ENCODE measurements around the gene EEPD1. TPM values are rescaled to one million over a fixed set of nuclear protein-coding genes. Genes with fewer than 3 reads are reported as not detected.
"Not testable (repeated sequence)": the region's sequence is repeated elsewhere in the genome, so short reads cannot be mapped to it uniquely, and the experiment has no call there.

Gene EEPD1
- total RNA-seq, 1 donor from 2014 or later, result 13.9 TPM

DNA sequence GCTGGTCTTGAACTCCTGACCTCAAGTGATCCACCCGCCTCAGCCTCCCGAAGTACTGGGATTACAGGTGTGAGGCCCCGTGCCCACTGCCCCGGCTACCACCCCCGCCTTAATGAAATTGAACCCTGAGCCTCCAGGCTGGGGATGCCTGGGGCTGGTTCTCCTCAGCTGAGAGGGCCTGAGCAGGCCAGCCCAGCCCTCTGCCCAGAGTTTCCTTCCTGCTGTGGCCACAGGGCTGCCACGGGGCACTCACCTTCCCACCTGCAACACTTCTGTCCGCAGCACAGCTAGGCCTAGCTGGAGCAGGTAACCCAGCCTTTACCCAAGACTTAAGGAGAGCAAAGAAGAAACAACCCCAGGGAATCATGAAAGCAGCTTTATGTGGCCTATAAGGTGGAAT is 158.5 kb downstream of the EEPD1 start:
- no peak for DNase-seq (ENCODE audit: low spot score in 2 of 2)
- FAIRE-seq, result no peak

DNA sequence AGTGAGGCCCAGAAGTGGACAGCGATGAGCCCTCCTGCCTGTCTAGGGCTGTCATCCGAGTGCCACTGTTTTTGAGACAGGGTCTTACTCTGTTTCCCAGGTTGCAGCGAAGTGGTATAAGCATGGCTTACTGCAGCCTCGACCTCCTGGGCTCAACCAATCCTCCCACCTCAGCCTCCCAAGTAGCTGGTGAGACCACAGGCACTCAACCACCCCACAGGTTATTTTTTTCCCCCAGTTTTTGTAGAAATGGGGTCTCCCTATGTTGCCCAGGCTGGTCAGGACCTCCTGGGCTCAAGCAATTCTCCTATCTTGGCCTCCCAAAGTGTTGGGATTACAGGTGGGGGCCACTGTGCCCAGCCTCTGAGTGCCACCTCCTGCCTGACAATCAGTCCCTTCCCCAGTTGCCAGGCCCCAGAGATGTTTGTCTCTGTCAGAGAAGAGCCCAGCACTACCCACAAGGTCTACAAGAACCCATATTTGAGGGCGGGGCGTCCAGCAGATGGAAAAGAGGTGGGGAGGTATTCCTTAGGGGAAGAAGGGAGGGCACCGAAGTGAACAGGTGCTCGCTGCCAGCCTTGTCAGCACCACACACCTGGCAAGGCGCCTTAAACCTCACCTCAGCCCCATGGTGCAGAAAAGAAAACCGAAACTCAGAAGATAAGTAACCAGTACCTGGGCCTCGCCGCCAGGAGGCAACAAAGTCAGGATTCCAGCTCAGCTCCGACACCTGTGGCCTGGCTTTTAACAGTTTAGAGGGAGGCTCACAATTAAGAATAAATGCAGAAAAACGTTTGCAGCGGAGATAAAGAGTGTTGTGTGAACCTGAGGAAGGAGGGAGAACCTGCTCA is 159.2 kb downstream of the EEPD1 start:
- DNase-seq (ENCODE audit: low spot score in 2 of 2) (no peak), FAIRE-seq (no peak)

DNA sequence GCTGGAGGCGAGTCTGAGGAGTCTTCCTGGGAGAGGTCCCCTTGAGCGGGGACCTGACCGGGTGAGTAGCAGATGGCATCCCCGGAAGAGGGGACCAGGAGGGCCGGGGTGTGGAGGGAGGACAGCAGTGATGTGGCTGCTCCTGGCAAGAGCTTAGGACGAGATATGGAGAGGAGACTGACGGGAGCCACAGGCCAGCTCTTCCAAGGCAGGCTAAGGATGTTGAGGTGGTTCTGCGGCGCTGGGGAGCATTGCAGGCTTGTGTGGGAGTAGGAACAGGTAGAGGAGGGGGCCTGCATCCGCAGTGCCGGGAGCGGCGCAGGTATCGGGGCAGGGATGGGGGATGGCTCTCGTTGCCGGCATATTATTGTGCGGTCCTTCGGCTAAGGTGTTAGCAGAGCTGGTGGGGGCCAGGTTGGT is 159.9 kb downstream of the EEPD1 start:
- DNase-seq (ENCODE audit: low spot score in 2 of 2) (no peak), FAIRE-seq (no peak)

DNA sequence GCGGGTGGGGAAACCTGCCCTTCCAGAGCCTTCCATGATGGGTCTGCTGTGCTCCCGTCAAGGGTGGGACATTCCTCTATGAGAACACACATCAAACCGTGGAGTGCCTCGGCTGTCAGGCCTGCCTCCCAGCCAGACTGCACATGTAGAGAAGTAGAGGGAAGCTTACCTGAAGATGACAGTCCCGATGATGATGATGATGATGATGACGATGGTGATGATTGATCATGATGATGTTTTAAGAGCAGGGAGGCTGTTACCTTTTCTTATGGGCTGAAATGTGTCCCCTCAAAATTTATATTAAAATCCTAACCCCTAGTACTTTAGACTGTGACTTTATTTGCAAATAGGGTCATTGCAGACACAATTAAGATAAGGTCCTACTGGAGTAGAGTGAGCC is 160.6 kb downstream of the EEPD1 start:
- FAIRE-seq (no peak), DNase-seq (ENCODE audit: low spot score in 2 of 2) (no peak)

DNA sequence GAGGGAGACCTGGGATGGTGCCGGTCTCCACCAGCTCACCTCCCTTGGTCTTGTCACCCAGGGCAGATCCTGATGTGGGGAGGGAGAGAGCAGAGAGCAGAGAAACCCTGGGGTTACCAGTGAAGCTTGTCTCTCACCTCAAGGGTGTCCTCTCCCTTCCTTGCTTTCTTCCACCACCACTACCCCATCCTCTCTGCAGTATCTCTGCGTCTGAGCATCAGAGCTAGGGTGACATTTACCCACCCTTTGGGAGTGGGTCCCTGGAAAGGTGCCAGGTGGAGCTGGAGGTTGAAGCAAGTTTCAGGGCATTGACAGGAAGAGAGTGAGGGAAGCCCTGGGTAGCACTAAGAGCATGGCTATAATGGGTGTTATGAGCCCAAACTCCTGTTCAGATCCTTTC is 161.4 kb downstream of the EEPD1 start:
- no peak for DNase-seq (ENCODE audit: low spot score in 2 of 2)

DNA sequence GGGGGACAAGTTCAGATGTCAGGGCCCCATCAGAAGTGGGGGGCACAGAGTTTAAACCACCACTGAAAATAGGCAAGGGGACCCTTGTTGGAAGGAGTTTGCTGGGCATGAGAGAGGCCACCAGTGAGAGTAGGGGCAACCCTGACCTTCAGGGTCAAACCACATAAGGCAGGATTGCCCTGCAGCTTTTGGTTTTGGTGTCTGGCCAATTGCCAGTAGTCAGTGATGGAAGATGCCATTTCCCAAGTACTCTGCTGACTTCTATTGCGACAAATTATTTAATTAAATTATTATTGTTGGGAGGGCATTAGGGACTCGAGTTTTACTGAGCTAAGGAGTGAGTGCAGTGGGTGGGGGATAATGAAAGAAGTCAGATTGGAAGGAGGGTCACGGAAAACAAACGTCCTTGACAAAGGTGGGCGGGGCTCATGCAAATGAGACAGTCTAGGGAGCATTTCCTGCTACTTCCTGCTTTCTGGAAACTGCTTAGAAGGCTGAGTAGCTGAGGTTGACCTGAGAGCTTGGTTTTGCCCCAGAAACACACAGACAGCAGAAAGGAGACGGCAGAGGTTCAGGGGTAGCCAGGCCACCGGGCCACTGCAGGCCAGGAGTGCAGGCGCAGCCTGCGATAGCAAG is 162.4 kb downstream of the EEPD1 start:
- DNase-seq (ENCODE audit: low spot score in 2 of 2) (no peak), FAIRE-seq (no peak)

More for the DNA sequence above, 161.4 kb downstream of the EEPD1 start:
- FAIRE-seq, result no peak

DNA sequence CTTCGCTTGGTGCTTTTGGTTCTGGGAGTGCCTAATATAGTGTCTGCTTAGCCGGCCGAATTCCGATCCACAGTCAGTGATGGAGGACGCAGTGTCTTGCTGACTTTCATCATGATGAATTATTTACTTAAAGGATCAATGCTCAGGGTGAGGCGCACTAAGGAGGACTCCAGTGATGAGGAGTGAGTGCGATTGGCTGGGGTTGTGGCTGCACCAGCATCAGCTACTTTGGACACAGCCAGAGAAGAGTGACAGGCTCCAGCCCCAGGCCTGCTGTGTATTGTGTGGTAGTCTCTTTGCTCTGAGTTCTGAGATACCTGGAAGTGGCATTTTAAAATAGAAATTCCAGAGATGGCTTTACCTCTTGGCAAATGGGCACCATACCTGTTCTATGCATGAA is 163.3 kb downstream of the EEPD1 start:
- DNase-seq (ENCODE audit: low spot score in 2 of 2) (no peak), FAIRE-seq (no peak)

DNA sequence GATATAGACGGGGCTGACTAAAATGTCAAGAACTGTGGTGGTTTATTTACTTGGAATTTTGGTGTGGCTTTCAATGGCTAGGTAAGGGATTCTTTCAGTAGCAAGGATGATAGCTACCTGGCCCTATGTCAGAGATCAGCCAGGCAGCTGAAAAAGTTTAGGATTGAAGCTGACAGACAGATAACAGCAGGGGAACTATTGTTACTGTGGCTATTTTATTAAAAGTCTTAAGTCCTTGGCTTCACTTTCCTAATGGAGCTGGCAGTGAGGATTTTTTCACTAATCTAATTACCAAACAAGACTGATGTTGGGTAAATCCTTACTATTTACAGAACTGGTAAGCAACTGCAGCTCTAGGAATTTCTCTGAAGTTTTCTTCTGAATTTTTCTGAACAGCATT is 164.2 kb downstream of the EEPD1 start:
- FAIRE-seq (no peak), DNase-seq (ENCODE audit: low spot score in 2 of 2) (no peak)

DNA sequence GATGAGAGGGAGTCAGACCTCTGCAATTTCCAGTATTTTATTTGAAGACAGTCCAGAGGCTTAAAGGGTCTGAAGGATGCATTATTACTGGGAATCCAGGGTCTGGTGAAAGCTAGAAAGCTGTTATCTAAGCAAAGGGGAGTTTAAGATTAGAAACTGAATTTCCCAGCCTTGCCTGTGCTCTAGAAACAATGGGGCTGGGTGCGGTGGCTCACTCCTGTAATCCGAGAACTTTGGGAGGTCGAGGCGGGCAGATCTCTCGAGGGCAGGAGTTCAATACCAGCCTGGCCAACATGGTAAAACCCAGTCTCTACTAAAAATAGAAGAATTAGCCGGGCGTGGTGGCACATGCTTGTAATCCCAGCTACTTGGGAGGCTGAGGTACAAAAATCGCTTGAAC is 165.1 kb downstream of the EEPD1 start:
- DNase-seq (ENCODE audit: low spot score in 2 of 2) (no peak), FAIRE-seq (no peak)

DNA sequence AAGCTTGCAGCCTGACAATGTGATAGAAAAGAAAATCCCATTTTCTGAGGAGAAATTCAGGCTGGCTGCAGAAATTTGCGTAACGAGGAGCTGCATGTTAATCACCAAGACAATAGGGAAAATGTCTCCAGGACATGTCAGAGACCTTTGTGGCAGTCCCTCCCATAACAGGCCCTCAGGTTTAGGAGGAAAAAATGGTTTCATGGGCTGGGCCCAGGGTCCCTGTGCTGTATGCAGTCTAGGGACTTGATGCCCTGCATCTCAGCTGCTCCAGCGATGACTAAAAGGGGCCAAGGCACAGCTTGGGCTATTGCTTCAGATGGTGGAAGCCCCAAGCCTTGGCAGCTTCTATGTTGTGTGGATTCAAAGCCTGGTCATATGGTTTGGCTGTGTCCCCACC is 168.2 kb downstream of the EEPD1 start:
- FAIRE-seq, result not testable (repeated sequence)

DNA sequence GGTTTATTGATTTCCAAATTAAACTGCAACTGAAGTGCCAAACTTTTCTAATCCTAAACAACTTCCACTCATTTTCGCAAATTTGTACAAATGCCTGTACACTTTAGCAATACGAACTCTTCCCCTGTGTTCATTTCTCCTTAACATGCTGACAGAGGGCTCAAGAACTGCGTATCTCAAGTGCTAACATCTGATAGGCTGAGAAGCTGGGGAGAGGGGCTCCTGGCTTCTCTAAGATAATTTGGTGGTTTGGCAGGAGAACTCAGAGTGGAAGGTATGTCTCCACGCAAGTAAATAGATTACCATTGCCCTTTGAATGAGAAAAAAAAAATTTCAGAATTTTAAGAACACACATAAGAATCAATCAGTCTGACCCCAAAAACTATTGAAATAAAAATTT is 183.3 kb downstream of the EEPD1 start:
- FAIRE-seq, result no peak

More for the DNA sequence above, 168.2 kb downstream of the EEPD1 start:
- DNase-seq (ENCODE audit: low spot score in 2 of 2), result not testable (repeated sequence)

DNA sequence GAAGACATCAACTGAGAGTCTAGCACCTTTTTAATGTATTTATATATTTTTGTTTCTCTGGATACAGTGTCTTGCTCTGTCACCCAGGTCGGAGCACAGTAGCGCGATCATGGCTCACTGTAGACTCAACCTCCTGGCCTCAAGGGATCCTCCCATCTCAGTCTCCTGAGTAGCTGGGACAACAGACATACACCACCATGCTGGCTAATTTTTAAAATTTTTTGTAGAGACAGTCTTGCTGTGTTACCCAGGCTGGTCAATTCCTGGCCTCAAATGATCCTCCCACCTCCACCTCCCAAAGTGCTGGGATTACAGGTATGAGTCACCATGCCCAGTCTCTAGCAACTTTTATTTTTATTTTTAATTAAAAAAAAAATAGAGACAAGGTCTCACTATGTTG is 185.2 kb downstream of the EEPD1 start:
- no peak for FAIRE-seq
- no peak for DNase-seq (ENCODE audit: low spot score in 2 of 2)

More for the DNA sequence above, 183.3 kb downstream of the EEPD1 start:
- DNase-seq (ENCODE audit: low spot score in 2 of 2), result no peak

DNA sequence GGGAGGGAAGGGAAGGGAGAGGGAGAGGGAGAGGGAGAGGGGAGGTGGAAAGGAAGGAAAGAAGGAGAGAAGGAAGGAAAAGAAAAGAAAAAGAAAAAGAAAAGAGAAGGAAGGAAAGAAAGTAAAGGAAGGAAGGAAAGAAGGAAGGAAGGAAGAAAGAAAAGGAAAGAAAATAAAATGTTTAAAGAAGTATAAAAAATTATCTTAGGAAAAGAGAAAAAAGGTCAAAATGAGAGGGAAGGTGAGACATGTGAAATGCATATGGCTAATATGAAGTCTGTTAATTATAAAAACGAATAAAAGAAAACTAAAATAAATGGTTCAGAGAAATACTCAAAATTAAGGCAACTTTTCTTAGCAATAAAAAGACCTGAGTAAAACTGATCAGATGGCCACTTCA is 190.5 kb downstream of the EEPD1 start:
- DNase-seq (ENCODE audit: low spot score in 2 of 2), result no peak
- no peak for FAIRE-seq

DNA sequence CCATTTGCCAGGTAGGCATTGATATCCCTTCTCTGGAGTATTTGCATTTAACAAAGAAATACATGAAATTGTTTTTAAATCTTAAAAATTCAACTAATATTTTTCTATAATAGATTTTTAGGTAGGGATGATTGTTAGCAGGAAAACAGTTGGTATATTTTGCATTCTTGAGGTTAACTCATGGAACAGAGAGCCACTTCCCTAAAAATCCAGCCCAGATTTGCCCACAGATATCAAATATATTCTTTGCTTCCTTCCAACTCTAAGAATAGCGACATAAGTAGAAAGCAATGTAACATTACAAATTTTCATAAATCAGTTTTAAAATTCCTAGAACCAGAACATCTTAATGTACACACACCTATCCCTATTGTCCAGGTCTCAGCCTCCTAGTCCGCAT is 191.6 kb downstream of the EEPD1 start:
- no peak for DNase-seq (ENCODE audit: low spot score in 2 of 2)

DNA sequence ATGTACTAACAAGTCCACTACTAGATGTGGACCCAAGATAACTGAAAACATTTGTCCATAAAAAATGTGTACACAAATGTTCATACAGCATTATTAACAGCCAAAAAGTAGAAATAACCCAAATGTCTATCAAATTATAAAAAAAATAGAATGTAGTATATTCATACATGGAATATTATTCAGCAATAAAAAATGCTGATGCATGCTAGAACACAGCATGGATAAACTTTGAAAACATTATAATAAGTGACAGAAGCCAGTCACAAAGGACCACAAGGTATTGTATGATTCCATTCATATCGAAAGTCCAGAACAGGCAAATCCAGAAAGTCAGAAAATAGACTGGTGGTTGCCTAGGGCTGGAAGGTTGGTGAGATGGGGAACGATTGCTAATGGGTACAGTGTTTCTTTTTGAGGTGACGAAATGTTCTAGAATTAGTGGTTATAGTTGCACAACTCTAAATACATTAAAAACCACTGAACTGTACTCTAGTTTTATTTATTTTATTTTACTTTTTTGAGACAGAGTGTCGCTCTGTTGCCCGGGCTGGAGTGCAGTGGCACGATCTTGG is 193.3 kb downstream of the EEPD1 start:
- no peak for FAIRE-seq
- DNase-seq (ENCODE audit: low spot score in 2 of 2), result no peak

More for the DNA sequence above, 191.6 kb downstream of the EEPD1 start:
- FAIRE-seq, result no peak

DNA sequence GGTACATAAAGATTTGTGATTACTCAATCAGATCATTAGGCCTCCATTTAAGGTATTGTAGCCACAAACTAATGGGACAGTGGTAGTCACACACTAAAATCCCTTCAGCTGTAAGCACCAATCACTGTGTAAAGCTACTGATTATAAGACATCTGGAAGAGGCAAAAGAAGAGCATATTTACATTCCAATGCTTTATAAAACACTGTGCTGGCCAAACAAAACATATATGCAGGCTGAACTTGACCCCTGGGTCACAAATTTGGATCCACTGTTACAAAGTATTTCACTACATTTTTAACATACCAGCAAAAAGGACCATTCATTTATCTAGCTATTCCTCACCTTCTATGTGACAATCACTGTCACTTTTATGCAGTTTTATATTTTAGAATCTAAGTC is 195.2 kb downstream of the EEPD1 start:
- FAIRE-seq, result no peak
- DNase-seq (ENCODE audit: low spot score in 2 of 2), result no peak

DNA sequence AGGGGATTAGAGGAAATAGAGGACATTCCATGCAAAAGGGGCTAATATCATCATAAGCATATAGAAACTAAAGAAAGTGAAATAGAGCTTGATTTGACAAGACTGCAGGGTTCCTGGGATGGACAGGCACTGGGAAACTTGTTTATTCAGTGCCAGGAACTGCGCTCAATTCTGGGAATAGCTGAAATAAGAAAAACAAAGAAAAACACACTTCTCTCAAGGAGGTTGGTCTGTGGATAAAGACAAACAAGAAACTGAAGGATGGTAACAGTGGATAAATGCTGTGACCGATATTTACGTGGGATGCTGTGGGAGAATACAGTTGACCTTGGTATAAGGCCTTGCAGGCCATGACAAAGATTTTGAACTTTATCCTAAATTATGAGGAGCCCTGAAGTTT is 195.7 kb downstream of the EEPD1 start:
- FAIRE-seq (no peak), DNase-seq (ENCODE audit: low spot score in 2 of 2) (no peak)

DNA sequence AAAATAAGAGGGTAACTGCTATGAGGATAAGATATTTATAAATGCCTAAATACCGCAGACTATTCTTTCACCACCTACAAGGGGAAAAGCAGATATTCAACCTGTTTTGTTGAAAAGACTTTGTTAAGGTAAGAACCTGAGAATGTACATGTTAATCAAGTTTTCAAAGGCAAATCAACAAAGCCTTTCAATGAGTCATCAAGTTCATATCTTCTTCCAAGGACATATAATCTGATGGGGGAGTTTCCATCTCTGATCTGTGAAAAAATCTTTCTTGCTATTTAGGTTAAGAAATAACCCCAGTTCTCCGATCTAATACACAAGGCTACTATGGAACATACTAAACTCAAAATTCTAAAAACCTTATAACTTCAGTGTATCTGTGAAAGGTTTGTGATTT is 196.6 kb downstream of the EEPD1 start:
- FAIRE-seq (no peak), DNase-seq (ENCODE audit: low spot score in 2 of 2) (no peak)

Data from frontal cortex (tissue), 4 donors.